ENCODE results near the gene RNASE4.
A peak's percentile ranks its signal among the peaks of the same experiment; 100 is the strongest.
"Not testable (repeated sequence)": the region's sequence is repeated elsewhere in the genome, so short reads cannot be mapped to it uniquely, and the experiment has no call there.

RNASE4 gene

GRCh38 chr14:20732477-20732876 lies 48.1 kb downstream of the RNASE4 start:
- H3K9me3 ChIP-seq = no peaks in the 10 kb centered on the region
- H3K4me1 ChIP-seq = no peaks in the 10 kb centered on the region
- intact Hi-C loops (cut with DNase I; ENCODE audit: low total_unique reads) = no loop called here
- DNase-seq = no peak
- H3K36me3 ChIP-seq = no peaks in the 10 kb centered on the region
- H3K27ac ChIP-seq = no peak overlapping the region
- TF ChIP-seq, protein P1, sequence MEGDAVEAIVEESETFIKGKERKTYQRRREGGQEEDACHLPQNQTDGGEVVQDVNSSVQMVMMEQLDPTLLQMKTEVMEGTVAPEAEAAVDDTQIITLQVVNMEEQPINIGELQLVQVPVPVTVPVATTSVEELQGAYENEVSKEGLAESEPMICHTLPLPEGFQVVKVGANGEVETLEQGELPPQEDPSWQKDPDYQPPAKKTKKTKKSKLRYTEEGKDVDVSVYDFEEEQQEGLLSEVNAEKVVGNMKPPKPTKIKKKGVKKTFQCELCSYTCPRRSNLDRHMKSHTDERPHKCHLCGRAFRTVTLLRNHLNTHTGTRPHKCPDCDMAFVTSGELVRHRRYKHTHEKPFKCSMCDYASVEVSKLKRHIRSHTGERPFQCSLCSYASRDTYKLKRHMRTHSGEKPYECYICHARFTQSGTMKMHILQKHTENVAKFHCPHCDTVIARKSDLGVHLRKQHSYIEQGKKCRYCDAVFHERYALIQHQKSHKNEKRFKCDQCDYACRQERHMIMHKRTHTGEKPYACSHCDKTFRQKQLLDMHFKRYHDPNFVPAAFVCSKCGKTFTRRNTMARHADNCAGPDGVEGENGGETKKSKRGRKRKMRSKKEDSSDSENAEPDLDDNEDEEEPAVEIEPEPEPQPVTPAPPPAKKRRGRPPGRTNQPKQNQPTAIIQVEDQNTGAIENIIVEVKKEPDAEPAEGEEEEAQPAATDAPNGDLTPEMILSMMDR (IDR thresholded peaks at IDR 0.05) = no peak
- no peak overlapping the region for H3K4me3 ChIP-seq
- H3K27me3 ChIP-seq = no peaks in the 10 kb centered on the region

GRCh38 chr14:20732979-20733635 lies 48.7 kb downstream of the RNASE4 start:
- TF ChIP-seq, protein P1 (IDR thresholded peaks at IDR 0.05) = no peak
- H3K4me1 ChIP-seq = no peaks in the 10 kb centered on the region
- DNase-seq = peak in 1 of 2 donors; percentile 25
- H3K27me3 ChIP-seq = no peaks in the 10 kb centered on the region
- H3K4me3 ChIP-seq = no peak overlapping the region
- no peaks in the 10 kb centered on the region for H3K9me3 ChIP-seq
- H3K36me3 ChIP-seq = no peaks in the 10 kb centered on the region
- intact Hi-C loops (cut with DNase I; ENCODE audit: low total_unique reads) = no loop called here
- no peak overlapping the region for H3K27ac ChIP-seq

- Histone ChIP-seq H3K27me3 (no peaks in the 10 kb centered on the region), H3K9me3 (no peaks in the 10 kb centered on the region), H3K4me3 (no peak overlapping the region), H3K4me1 (no peaks in the 10 kb centered on the region), H3K36me3 (no peaks in the 10 kb centered on the region), H3K27ac (no peak overlapping the region)
- TF ChIP-seq, protein P1 (IDR thresholded peaks at IDR 0.05) = no peak
- intact Hi-C loops (cut with DNase I; ENCODE audit: low total_unique reads) = no loop called here
- no peak for DNase-seq
Observed at GRCh38 chr14:20733684-20734429, 49.5 kb downstream of the RNASE4 start.

DNA sequence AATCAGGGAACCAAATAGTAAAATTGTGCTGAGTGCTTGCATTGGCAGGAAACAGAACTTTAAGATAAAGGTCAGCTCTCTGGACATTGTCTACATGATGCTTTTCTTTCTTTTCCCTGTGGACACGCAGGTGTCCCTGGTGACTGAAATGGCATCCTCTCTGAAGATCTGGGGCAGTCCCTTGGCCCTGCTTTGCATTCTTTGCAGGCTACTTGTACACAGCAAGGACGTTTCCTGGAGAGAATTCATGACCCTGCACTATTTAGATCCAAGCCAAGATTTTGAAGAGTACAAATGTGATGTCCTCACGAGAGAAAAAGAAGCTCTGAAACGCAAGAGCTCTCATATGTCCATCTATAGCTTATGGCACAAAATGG lies 50.1 kb downstream of the RNASE4 start:
- Histone ChIP-seq H3K36me3 (no peaks in the 10 kb centered on the region), H3K4me3 (no peak overlapping the region), H3K27ac (no peak overlapping the region), H3K27me3 (no peaks in the 10 kb centered on the region), H3K4me1 (no peaks in the 10 kb centered on the region), H3K9me3 (no peaks in the 10 kb centered on the region)
- DNase-seq = no peak
- intact Hi-C loops (cut with DNase I; ENCODE audit: low total_unique reads) = no loop called here
- TF ChIP-seq, protein P1 (IDR thresholded peaks at IDR 0.05) = no peak

- intact Hi-C loops (cut with DNase I; ENCODE audit: low total_unique reads) = not testable (repeated sequence)
Observed at GRCh38 chr14:20738292-20738691, 53.9 kb downstream of the RNASE4 start.

DNA sequence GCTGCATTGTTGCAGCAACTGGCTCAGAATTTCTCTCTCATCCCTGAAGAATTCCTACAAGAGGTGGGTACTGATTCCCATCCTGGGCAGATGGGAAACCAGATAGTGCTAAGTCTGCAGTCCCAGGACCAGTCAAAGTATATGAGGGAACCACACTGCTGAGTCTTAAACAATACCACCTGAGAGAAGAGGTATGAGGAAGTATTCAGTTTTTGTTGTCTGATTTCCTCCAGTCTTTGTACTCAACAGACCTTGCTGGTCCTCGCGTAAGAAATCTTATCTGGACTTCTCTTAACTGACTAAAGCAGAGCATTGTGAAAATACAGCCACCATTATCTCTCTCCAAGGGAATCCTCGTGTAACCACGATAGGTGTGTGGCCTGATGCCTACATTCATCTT lies 57.8 kb downstream of the RNASE4 start:
- H3K9me3 ChIP-seq = no peaks in the 10 kb centered on the region
- TF ChIP-seq, protein P1 (IDR thresholded peaks at IDR 0.05) = no peak
- H3K4me1 ChIP-seq = no peaks in the 10 kb centered on the region
- H3K27ac ChIP-seq = no peak overlapping the region
- DNase-seq = no peak
- no peak overlapping the region for H3K4me3 ChIP-seq
- H3K27me3 ChIP-seq = no peaks in the 10 kb centered on the region
- no peaks in the 10 kb centered on the region for H3K36me3 ChIP-seq
- intact Hi-C loops (cut with DNase I; ENCODE audit: low total_unique reads) = no loop called here

More at GRCh38 chr14:20738292-20738691, 53.9 kb downstream of the RNASE4 start:
- DNase-seq, H3K27ac ChIP-seq, H3K9me3 ChIP-seq, H3K27me3 ChIP-seq, H3K36me3 ChIP-seq, H3K4me1 ChIP-seq, H3K4me3 ChIP-seq: not testable (repeated sequence)
